HG03565 (cell line): ENCODE data around the gene PRR7.
"Not testable (repeated sequence)": the region's sequence is repeated elsewhere in the genome, so short reads cannot be mapped to it uniquely, and the experiment has no call there.

Experiments used
- ATAC-seq: cut with Tn5 transposase; IDR thresholded peaks from one replicate; pipeline ENCODE4 v1.9.1; 2021; ENCODE audit warnings: mild to moderate bottlenecking, moderate library complexity; ENCODE audit not compliant: unreplicated experiment

Gene PRR7

DNA sequence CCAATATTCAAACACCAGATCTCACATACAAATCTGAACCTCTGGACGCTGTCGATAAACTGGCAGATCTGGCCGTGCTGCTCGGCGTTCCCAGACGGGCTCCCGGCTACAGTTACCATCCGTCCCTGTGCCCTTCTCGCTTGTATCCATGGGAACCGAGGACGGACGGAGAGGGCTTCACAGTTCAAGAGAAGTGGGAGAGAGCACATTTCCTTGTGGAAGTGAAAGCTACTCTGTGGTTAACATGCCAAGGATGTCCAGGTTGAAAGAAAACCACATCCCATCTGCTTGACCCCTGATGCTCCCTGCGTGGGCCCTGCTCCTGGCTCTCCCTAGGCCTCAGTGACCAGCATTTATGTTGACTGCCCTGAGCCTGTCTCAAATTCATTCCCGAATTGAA is 33.2 kb downstream of the PRR7 start:
- no peak for ATAC-seq

DNA sequence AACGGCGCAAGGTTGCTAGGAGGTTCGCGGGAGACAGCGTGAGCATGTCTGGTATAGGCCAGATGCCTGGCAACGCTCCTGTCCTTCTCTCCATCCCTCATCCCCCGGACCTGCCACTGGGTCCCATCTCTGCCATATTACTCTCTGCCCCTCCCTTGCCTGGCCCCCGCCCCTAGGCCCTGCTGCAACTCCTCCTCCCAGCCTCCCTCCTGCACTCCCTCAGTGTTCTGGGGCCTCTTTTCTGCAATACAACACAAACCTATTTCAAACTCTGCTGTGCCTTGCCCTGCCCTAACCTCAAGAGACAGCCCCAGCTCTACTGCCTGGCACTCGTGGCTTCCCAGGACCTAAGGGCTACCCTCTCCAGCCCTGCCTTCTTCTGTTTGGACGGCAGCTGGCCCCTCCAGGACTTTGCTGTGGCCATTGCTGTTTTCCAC is 35.8 kb downstream of the PRR7 start:
- no peak for ATAC-seq

DNA sequence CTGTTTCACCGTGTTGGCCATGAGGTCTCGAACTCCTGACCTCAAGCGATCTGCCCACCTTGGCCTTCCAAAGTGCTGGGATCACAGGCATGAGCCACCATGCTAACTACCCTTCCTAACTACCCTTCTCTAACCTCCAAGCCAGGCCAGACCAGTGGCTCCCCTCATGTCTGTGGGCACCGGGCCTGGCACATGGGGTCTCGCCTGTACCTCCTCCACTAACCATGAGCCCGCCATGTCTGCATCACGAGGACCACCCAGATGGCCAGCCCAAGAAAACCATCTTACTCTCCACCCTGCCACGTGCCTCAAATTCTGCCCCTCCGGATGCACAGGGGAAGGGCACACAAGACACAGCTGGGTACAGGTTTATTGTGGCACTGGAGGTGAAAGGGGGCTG is 36.4 kb downstream of the PRR7 start:
- no peak for ATAC-seq

- ATAC-seq: no peak
Measured at GRCh38 chr5:177483994-177484901, 37.6 kb downstream of the PRR7 start.

DNA sequence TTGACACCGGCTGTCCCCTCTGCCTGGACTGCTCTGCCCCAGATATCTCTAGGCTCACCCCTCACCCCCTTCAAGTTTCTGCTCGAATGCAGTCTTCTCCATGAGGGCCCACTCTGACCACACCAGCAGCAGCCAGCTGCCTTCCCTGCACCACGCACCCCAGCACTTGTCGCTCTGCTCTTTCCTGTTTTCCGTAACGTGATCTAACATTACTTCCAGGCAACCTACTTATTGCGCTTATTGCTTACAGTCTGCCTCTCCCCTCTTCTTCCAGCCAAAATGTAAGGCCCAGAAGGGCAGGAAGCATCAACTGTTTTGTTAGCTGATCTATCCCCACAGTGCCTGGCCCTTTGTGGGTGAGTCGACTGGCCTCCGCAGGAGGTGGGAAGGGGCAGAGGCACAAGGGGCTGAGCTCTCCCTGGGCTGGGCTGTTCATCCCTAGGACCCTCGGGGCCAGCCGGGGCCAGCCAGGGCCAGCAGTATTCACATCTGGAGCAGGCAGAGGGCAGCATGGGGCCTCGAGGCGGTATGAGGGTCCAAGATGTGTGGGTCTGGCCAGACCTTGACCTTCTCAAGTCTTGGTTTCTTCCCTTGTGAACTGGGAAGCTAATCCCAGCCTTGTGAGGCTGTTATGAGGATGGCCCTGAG is 38.4 kb downstream of the PRR7 start:
- no peak for ATAC-seq

- ATAC-seq: not testable (repeated sequence)
Measured at GRCh38 chr5:177485753-177486152, 39.1 kb downstream of the PRR7 start.

DNA sequence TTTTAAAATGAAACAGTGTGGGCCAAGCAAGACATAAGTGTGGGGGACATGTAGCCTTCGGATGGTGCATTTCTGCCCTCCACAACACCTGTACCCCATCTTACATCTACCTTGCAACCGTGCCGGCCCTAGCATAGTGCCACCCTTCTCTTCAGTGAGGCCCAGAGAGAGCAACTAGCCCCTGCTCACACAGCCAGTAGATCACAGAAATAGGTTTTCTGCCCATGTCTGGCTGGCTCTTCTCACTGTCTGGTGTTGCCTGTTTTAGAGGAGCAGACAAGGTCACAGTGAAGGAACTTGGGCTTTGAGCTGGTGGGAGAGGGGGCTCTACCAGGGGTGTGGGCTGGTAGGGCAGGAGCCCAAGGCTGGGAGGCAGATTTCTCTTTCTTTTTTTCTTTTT is 39.6 kb downstream of the PRR7 start:
- no peak for ATAC-seq

DNA sequence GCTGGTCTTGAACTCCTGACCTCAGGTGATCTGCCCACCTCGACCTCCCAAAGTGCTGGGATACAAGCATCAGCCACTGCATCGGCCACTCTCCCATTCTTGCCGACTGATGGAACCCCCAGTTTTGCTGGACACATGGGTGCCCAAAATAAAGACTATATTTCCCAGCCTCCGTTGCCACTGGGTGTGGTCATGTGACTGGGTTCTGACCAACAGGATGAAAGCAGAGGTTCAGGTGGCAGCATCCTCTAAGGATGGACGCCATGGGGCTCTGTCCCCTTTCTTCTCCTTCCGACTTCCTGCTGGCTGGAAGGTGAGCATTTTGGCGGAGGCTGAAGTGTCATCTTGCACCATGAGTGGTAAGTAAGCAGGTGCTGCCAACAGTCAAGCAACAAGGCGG is 40.5 kb downstream of the PRR7 start:
- ATAC-seq: no peak

GRCh38 chr5:177487975-177488374 is 41.4 kb downstream of the PRR7 start:
- ATAC-seq: no peak

DNA sequence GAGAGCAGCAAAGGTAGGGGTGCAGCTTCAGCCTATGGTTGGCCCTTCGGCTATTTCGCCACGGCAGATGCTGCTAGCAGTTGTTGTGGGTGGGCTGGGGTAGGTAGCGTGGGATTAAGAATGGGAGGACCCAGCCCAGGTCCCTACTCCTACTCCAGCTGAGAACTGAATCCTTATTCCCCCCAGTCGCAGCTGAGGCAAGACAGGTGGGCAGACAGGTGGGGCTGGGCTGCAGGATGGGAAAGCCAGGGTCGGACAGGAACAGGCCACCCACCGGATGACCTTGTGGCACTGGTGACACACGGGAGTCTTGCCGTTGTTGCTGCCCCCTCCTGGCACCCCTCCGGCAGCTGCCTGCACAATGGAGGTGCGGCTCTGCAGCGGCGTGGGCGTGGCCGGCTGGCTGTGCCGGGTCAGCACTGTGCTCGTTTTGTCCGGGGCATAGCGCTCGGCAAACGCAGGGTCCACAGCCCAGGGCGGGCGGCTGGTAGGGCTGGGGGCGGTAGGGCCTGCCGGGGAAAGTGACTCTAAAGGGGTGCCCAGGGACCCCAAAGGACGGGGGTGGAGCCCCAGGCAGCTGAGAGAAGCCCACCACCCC is 42.6 kb downstream of the PRR7 start:
- ATAC-seq: no peak

GRCh38 chr5:177490311-177490991 is 43.8 kb downstream of the PRR7 start:
- ATAC-seq: no peak

DNA sequence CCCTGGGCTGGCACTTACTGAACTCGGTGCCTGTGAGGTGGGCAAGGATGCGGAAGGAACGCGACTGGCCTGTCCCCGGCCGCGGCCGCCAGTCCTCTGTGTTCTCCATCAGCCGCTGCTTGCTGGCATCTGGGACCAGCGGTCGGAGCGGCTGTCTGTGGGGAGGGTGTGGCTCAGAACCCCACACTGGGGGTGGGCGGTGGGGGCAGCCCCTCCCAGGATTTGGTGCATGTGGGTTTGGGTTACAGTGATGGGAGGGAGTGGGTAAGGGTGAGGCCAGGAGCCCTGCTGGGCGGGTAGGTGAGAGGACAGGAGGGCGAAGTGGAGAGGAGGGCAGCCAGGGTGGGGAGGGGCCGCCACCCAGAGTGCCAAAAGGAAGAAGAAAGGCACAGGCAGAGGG is 44.4 kb downstream of the PRR7 start:
- ATAC-seq: no peak

GRCh38 chr5:177491429-177491945 is 44.9 kb downstream of the PRR7 start:
- no peak for ATAC-seq

DNA sequence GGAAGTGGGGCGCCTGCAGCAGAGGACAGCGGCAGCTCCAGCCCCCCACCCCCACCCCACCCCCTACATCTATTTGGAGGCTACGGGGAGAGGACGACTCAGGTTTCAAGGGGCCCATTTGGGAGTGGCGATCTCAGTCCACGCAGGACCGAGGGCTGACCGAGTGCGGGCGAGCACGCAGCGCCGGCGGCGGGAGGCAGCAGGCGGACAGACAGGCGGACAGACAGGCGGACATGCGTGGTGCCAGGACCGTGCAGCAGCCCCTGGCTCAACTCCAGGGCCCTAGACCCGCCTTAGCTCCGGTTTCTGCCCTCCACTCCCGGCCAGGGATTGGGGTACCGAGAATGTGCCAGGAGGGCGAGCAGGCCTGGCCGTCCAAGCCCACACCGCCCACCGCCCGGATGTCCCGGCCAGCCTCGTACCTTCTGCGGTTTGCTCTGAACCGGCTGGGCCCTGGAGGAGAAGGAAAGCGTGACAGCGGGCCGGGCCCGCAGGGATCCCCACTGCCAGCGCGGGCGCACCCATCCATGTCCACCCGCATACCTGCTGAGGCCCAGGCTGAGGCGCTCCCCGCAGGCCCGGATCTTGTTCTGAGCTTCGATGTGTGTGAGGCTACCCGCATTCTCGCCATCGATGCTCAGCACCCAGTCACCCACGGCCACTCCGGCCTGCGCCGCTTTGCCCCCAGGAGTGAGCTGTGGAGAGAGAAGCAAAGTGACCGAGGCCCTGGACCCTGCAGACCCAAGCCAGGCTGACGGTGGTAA is 45.6 kb downstream of the PRR7 start:
- ATAC-seq: no peak

DNA sequence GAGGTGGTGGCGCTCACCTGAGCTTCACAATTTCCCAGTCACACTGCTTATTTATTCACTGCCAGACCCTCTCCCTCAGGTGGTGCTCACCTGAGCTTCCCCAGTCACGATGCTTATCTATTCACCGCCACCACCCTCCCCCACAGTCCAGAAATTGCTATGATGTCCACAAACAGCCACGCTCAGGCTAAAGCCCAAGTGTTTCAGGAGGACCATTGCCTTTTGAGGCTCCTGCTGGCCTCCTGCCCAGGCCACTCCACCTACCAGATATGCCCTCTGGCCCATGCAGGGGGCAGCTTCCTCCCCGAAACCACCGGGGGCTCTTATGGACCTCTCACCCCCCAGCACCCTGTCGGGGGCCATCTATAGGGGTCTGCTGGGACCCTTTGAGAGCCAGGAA is 46.2 kb downstream of the PRR7 start:
- ATAC-seq: no peak

DNA sequence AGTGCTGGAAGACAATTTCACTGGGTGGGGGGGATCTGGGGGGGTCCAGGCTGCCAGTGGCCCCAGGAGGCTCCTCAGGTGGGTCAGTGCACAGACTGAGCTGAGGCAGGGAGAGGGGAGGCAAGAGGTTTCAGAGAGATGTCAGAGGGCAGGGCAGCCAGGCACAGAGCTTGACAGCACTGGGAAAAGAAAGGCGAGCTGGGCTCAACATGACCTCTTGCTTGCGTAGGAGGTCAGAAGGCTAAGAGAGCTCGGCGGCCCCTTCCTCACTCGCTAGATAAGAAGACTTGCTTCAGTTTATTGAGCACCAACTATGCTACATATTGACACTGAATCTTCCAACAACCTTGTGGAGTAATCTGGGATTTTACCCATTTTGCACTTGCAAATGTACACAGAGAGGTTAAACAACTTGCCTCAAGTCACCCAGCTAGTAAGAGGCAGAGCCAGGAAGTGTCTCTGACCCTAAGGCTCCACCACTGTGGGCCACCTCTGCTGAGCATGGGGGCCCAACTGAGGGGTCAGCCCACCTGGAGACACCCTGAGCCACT is 47.3 kb downstream of the PRR7 start:
- ATAC-seq: no peak

- no peak for ATAC-seq
Measured at GRCh38 chr5:177494346-177495195, 48.0 kb downstream of the PRR7 start.

DNA sequence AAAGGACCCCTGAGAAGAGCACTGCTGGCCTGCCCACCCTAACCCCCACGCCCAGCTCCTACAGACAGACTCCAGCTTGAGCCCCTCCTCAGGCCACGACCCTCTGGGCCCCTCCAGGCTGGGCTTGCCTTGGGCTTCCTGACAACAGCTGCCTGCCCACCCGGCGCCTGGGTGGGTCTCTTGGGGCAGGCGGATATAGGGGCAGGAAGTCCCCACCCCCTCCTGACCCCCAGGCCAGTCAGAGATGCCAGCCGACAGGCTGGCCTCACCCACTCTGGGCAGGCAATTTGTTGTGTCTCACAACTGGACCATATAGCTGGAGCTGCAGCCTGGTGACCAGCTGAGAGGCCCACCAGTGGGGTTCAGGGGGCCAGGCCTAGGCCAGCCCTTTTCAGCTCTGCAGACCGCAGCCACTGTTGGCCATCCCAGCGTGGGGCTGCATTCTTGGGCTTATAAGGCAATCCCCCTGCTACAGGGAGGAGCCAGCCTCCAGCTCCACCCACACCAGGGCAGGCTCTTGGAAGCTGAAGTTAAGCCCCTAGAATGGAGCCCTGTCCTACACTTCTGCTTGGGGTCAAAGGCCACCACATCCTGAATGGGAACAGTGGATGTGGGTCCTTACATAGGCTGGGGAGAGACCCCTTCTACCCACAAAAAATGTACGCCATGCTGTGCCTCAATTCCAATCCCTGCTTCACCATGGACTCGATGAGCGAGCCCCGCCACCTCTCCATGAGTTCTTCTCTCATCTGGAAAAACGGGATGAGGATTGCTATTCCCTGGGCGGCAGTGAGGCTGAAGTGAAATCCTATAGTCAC is 48.8 kb downstream of the PRR7 start:
- ATAC-seq: no peak
